ENCODE data around the gene MBD2. TPM values are rescaled to one million over a fixed set of nuclear protein-coding genes. Genes with fewer than 3 reads are reported as not detected.

Gene MBD2
- total and polyA plus RNA-seq, 8 donors = 62.3 to 89.6 (median 76.3) TPM

DNA sequence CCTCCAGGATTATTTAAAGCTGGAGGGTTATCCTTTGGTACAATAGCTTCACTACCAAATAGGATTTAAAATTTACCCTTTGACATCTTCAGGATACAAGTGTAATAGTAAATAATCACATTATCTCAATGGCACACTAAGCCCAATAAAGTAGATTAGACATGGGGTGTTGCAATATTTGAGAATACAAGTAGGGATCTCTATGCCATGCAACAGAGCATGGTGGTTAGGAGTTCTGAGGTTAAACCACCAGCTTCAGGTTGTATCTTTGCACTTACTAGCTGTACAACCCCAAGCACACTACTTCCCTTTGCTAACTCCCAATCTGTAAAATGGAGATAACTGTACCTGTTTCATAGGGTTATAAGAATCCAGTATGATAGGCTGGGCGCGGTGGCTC, 6.2 kb downstream of the MBD2 start:
- no peak for TF ChIP-seq CTCF (IDR thresholded peaks at IDR 0.05)
- Histone ChIP-seq H3K27me3 (no peaks in the 10 kb centered on the region), H3K27ac (no peak overlapping the region), H3K9me3 (no peaks in the 10 kb centered on the region), H3K4me3 (no peak overlapping the region), H3K4me1 (peaks cover 11 to 72% of the 10 kb centered on the region in 2 donors), H3K36me3 (no peaks in the 10 kb centered on the region)
- DNase-seq = no peak
- no peak for ATAC-seq
- intact Hi-C loops (cut with DNase I) = no loop called here

GRCh38 chr18:54217624-54218023, 6.8 kb downstream of the MBD2 start:
- H3K27ac ChIP-seq = no peak overlapping the region
- DNase-seq = no peak
- ATAC-seq = no peak
- H3K36me3 ChIP-seq = no peaks in the 10 kb centered on the region
- no peak for TF ChIP-seq CTCF (IDR thresholded peaks at IDR 0.05)
- no peaks in the 10 kb centered on the region for H3K27me3 ChIP-seq
- no peaks in the 10 kb centered on the region for H3K9me3 ChIP-seq
- H3K4me3 ChIP-seq = no peak overlapping the region
- intact Hi-C loops (cut with DNase I) = no loop called here
- peaks cover 4 to 66% of the 10 kb centered on the region in 2 donors for H3K4me1 ChIP-seq

GRCh38 chr18:54215069-54215468, 9.4 kb downstream of the MBD2 start:
- Histone ChIP-seq H3K4me1 (peaks cover 0 to 46% of the 10 kb centered on the region in 2 donors), H3K36me3 (no peaks in the 10 kb centered on the region), H3K27ac (no peak overlapping the region), H3K9me3 (no peaks in the 10 kb centered on the region), H3K27me3 (no peaks in the 10 kb centered on the region), H3K4me3 (no peak overlapping the region)
- DNase-seq = no peak
- intact Hi-C loops (cut with DNase I) = no loop called here
- no peak for ATAC-seq
- TF ChIP-seq CTCF (IDR thresholded peaks at IDR 0.05) = no peak

GRCh38 chr18:54210463-54210862, 14.0 kb downstream of the MBD2 start:
- no peaks in the 10 kb centered on the region for H3K27me3 ChIP-seq
- no peak for ATAC-seq
- no peaks in the 10 kb centered on the region for H3K9me3 ChIP-seq
- no peak overlapping the region for H3K4me3 ChIP-seq
- TF ChIP-seq CTCF (IDR thresholded peaks at IDR 0.05) = no peak
- intact Hi-C loops (cut with DNase I) = no loop called here
- no peak overlapping the region for H3K27ac ChIP-seq
- DNase-seq = no peak
- H3K4me1 ChIP-seq = peaks cover 21 to 48% of the 10 kb centered on the region in 2 donors
- H3K36me3 ChIP-seq = no peaks in the 10 kb centered on the region

- Histone ChIP-seq H3K27ac (no peak overlapping the region), H3K27me3 (no peaks in the 10 kb centered on the region), H3K36me3 (peaks cover 0 to 3% of the 10 kb centered on the region in 2 donors), H3K4me3 (no peak overlapping the region), H3K4me1 (peaks cover 22 to 46% of the 10 kb centered on the region in 2 donors), H3K9me3 (no peaks in the 10 kb centered on the region)
- intact Hi-C loops (cut with DNase I) = no loop called here
- ATAC-seq (no peak), DNase-seq (no peak)
- TF ChIP-seq CTCF (IDR thresholded peaks at IDR 0.05) = no peak
Observed at GRCh38 chr18:54209471-54210180, 14.8 kb downstream of the MBD2 start.
